ENCODE data around the gene CTSW.

CTSW gene

DNA sequence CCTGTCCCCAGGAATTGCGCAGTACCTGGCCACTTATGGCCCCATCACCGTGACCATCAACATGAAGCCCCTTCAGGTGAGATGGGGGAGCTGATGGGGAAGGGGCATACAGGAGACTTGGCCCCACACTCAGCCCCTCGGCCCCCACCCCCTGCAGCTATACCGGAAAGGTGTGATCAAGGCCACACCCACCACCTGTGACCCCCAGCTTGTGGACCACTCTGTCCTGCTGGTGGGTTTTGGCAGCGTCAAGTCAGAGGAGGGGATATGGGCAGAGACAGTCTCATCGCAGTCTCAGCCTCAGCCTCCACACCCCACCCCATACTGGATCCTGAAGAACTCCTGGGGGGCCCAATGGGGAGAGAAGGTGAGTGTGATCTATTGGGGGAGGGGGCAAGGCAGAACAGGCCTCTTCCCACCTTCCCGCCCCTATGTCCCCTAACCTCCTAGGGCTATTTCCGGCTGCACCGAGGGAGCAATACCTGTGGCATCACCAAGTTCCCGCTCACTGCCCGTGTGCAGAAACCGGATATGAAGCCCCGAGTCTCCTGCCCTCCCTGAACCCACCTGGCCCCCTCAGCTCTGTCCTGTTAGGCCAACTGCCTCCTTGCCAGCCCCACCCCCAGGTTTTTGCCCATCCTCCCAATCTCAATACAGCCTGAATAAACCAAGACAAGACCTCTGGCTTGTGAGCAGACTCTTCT is 3.6 kb downstream of the CTSW start (continued):
- TF ChIP-seq ARNTL (CRISPR knock-in tag; IDR thresholded peaks at IDR 0.05; ENCODE audit: borderline replicate concordance, low read depth) (no peak), BACH2 (CRISPR knock-in tag; IDR thresholded peaks at IDR 0.05; ENCODE audit: borderline replicate concordance) (no peak), RARB (CRISPR knock-in tag; IDR thresholded peaks at IDR 0.05) (no peak)
- TF ChIP-seq, protein P1, sequence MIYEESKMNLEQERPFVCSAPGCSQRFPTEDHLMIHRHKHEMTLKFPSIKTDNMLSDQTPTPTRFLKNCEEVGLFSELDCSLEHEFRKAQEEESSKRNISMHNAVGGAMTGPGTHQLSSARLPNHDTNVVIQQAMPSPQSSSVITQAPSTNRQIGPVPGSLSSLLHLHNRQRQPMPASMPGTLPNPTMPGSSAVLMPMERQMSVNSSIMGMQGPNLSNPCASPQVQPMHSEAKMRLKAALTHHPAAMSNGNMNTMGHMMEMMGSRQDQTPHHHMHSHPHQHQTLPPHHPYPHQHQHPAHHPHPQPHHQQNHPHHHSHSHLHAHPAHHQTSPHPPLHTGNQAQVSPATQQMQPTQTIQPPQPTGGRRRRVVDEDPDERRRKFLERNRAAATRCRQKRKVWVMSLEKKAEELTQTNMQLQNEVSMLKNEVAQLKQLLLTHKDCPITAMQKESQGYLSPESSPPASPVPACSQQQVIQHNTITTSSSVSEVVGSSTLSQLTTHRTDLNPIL (CRISPR knock-in tag; IDR thresholded peaks at IDR 0.05; ENCODE audit: low read depth), result no peak

DNA sequence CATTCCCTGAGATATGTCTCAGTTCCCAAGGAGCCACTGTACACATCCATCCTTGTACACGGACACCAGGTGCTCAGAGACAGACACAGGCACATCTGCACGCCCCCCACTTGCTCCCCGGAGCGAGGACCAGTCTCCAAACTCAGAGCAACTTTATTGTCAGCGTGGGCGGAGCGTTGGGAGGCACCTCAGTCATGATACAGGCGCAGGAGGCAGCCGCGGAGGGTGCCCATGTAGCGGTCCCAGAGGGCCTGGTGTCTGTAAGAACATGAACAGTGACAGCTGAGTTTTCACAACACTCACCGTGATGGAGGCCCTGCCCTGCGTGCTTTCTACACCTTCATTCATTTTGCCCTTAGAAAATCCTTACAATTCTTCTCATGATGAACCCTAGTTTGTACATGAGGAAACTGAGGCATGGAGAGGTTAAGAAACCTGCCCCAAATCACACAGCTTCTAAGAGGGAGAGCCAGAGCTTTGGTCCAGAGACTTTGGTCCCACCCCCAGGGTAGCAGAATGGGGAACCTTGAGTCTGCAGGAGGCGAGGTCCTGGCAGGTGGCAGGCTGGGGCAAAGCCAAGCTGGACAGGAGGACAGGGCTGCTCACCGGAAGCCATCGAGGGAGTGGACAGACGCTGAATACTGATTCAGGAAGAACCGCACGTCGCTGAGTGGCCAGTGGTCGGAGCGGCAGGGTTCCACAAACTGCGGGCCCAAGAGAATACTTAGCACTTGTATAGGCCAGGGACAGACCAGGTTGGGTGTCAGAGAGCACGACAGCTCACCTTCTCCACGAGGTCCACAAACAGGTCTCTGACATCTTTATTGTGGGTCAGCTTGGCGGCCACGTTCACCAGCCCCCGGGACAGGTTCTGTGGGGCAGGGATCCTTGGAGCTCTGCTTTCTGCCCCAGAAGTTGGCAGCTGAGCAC is 4.4 kb downstream of the CTSW start:
- TF ChIP-seq ESRRG (CRISPR knock-in tag; IDR thresholded peaks at IDR 0.05), result no peak
- no peak for TF ChIP-seq TOX (CRISPR knock-in tag; IDR thresholded peaks at IDR 0.05; ENCODE audit: borderline replicate concordance)
- TF ChIP-seq ZNF70 (CRISPR knock-in tag; IDR thresholded peaks at IDR 0.05), result no peak
- no peak for TF ChIP-seq ARNTL (CRISPR knock-in tag; IDR thresholded peaks at IDR 0.05; ENCODE audit: borderline replicate concordance, low read depth)
- TF ChIP-seq BACH2 (CRISPR knock-in tag; IDR thresholded peaks at IDR 0.05; ENCODE audit: borderline replicate concordance), result no peak
- TF ChIP-seq SNAI2 (CRISPR knock-in tag; IDR thresholded peaks at IDR 0.05), result no peak
- no peak for TF ChIP-seq TCF4 (CRISPR knock-in tag; IDR thresholded peaks at IDR 0.05; ENCODE audit: borderline replicate concordance)
- no peak for TF ChIP-seq ZFP30 (CRISPR knock-in tag; IDR thresholded peaks at IDR 0.05)
- TF ChIP-seq ZC3H10 (CRISPR knock-in tag; IDR thresholded peaks at IDR 0.05), result no peak
- no peak for TF ChIP-seq ZNF8 (CRISPR knock-in tag; IDR thresholded peaks at IDR 0.05)
- TF ChIP-seq CSDC2 (CRISPR knock-in tag; IDR thresholded peaks at IDR 0.05), result no peak
- TF ChIP-seq ISL1 (CRISPR knock-in tag; IDR thresholded peaks at IDR 0.05), result no peak
- TF ChIP-seq RARB (CRISPR knock-in tag; IDR thresholded peaks at IDR 0.05), result no peak
- TF ChIP-seq, protein P2, sequence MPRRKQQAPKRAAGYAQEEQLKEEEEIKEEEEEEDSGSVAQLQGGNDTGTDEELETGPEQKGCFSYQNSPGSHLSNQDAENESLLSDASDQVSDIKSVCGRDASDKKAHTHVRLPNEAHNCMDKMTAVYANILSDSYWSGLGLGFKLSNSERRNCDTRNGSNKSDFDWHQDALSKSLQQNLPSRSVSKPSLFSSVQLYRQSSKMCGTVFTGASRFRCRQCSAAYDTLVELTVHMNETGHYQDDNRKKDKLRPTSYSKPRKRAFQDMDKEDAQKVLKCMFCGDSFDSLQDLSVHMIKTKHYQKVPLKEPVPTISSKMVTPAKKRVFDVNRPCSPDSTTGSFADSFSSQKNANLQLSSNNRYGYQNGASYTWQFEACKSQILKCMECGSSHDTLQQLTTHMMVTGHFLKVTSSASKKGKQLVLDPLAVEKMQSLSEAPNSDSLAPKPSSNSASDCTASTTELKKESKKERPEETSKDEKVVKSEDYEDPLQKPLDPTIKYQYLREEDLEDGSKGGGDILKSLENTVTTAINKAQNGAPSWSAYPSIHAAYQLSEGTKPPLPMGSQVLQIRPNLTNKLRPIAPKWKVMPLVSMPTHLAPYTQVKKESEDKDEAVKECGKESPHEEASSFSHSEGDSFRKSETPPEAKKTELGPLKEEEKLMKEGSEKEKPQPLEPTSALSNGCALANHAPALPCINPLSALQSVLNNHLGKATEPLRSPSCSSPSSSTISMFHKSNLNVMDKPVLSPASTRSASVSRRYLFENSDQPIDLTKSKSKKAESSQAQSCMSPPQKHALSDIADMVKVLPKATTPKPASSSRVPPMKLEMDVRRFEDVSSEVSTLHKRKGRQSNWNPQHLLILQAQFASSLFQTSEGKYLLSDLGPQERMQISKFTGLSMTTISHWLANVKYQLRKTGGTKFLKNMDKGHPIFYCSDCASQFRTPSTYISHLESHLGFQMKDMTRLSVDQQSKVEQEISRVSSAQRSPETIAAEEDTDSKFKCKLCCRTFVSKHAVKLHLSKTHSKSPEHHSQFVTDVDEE (CRISPR knock-in tag; IDR thresholded peaks at IDR 0.05), result no peak
- TF ChIP-seq, protein P3, sequence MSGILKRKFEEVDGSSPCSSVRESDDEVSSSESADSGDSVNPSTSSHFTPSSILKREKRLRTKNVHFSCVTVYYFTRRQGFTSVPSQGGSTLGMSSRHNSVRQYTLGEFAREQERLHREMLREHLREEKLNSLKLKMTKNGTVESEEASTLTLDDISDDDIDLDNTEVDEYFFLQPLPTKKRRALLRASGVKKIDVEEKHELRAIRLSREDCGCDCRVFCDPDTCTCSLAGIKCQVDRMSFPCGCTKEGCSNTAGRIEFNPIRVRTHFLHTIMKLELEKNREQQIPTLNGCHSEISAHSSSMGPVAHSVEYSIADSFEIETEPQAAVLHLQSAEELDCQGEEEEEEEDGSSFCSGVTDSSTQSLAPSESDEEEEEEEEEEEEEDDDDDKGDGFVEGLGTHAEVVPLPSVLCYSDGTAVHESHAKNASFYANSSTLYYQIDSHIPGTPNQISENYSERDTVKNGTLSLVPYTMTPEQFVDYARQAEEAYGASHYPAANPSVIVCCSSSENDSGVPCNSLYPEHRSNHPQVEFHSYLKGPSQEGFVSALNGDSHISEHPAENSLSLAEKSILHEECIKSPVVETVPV (CRISPR knock-in tag; IDR thresholded peaks at IDR 0.05), result no peak
- TF ChIP-seq, protein P4, sequence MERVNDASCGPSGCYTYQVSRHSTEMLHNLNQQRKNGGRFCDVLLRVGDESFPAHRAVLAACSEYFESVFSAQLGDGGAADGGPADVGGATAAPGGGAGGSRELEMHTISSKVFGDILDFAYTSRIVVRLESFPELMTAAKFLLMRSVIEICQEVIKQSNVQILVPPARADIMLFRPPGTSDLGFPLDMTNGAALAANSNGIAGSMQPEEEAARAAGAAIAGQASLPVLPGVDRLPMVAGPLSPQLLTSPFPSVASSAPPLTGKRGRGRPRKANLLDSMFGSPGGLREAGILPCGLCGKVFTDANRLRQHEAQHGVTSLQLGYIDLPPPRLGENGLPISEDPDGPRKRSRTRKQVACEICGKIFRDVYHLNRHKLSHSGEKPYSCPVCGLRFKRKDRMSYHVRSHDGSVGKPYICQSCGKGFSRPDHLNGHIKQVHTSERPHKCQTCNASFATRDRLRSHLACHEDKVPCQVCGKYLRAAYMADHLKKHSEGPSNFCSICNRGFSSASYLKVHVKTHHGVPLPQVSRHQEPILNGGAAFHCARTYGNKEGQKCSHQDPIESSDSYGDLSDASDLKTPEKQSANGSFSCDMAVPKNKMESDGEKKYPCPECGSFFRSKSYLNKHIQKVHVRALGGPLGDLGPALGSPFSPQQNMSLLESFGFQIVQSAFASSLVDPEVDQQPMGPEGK (CRISPR knock-in tag; IDR thresholded peaks at IDR 0.05; ENCODE audit: borderline replicate concordance), result no peak
- TF ChIP-seq GLIS3 (CRISPR knock-in tag; IDR thresholded peaks at IDR 0.05), result no peak
- TF ChIP-seq, protein P1 (CRISPR knock-in tag; IDR thresholded peaks at IDR 0.05; ENCODE audit: low read depth), result no peak
- no peak for ATAC-seq

DNA sequence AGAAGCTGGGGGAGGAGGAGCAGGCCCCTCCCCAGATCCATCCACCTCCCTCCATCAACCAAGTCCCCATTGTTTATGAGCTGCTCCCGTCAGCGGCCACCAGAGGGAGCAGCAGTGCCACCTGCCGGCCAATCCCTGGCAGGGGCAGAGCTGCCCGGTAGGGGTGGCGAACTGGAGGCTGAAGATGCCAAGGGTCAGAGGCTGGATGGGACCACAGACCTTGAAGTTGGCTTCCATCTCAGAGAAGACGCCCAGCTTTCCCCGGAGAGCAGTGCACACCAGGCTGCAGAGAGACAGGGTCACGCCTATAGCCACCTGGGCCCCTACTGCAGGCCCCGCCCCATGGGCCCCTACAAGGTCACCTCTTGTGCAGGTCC is 5.1 kb downstream of the CTSW start:
- TF ChIP-seq, protein P4 (CRISPR knock-in tag; IDR thresholded peaks at IDR 0.05; ENCODE audit: borderline replicate concordance), result 0 out of 2 replicates have a peak, but pooled peaks have one; percentile 22
- no peak for TF ChIP-seq ZC3H10 (CRISPR knock-in tag; IDR thresholded peaks at IDR 0.05)
- ATAC-seq, result peak; percentile 30

All from SK-N-SH treated with all-trans-retinoic acid at 6 μM for 48 hours (cell line).